Body of pancreas (tissue), 4 donors: ENCODE data around the gene TESK2.

Experiments
- POLR2A ChIP-seq, 3 donors: fragments of 450-650 bp; IDR thresholded peaks; one replicate each; pipeline ENCODE4 v1.6.1; 2016; ENCODE audit warnings: antibody characterized with exemption in 3 of 3, mild to moderate bottlenecking in 2 of 3
- TF ChIP-seq, protein P1 (sequence below), 7 experiments: fragments of 450-650 bp in 4 of 7; fragments of 200-600 bp in 3 of 7; sonication (generic) in 3 of 7; IDR thresholded peaks; one replicate each; pipeline ENCODE4 v1.5.1; 2016 to 2019; ENCODE audit warnings: antibody characterized with exemption in 7 of 7

- TF ChIP-seq, protein P1, sequence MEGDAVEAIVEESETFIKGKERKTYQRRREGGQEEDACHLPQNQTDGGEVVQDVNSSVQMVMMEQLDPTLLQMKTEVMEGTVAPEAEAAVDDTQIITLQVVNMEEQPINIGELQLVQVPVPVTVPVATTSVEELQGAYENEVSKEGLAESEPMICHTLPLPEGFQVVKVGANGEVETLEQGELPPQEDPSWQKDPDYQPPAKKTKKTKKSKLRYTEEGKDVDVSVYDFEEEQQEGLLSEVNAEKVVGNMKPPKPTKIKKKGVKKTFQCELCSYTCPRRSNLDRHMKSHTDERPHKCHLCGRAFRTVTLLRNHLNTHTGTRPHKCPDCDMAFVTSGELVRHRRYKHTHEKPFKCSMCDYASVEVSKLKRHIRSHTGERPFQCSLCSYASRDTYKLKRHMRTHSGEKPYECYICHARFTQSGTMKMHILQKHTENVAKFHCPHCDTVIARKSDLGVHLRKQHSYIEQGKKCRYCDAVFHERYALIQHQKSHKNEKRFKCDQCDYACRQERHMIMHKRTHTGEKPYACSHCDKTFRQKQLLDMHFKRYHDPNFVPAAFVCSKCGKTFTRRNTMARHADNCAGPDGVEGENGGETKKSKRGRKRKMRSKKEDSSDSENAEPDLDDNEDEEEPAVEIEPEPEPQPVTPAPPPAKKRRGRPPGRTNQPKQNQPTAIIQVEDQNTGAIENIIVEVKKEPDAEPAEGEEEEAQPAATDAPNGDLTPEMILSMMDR (IDR thresholded peaks at IDR 0.05): no peak
- TF ChIP-seq POLR2A (IDR thresholded peaks at IDR 0.05): no peak
Measured at GRCh38 chr1:45423906-45424678, 66.9 kb downstream of the TESK2 start.
